Activated T-cell treated with anti-CD3 and anti-CD28 coated beads, Interleukin-2, amount 50 U/mL, for 1 hour (primary cell): ENCODE results near the gene IGFL4.
"Not testable (repeated sequence)": the region's sequence is repeated elsewhere in the genome, so short reads cannot be mapped to it uniquely, and the experiment has no call there.

Experiments used
- DNase-seq: peaks from one replicate; pipeline ENCODE4 v3.0.0-alpha.2; 2020

Gene IGFL4

DNA sequence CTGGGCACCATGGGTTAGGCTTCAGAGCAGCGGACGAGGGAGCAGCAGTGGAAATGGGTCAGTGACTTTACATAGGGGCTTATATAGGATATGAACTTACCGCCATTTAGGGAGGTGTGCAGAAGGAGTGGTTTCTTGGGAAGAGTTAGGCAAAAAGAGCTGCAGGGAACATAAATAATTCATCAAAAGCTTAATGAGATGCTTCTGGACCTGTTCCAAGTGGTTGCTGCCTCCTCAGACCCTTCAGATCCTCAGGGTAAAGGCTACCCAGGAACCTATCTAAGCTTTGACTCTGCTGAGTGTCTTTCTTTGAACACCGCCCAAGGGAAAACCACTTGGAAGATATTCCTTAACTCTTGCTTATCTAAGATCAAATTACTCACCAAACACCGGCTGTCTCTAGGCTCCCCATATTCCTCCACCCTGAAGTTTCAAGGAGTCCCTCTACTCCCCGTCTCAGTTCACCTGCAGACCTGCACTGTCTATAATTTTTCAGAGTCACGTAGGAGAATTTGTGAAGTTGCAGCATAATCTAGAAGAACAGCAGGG lies at the start of gene IGFL4:
TSS of gene IGFL4 (minus strand) at position 51 of the 549 bp plus-strand sequence. CDS start at position 11, 40 bp downstream.
- DNase-seq, result no peak

DNA sequence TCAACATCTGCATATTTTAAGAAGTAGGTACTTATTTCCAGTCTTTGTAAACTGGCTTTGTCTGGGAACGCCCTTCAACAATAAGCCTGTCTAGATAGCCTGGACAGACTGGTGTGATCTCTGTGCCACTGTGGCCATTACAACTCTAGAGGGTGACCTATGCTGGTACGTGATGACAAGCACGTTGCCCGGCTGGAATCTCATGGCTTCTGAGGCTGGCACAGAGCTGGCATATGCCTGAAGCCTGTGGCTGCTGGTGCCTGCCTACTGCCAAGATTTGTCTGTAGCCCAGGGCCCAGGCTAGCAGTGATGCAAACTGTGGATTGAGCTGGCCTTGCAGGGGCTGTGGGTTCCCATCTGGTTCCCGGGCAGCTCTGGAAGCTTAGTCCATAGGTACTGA lies 49.6 kb upstream of the IGFL4 start:
- DNase-seq, result no peak

- no peak for DNase-seq
Observed at GRCh38 chr19:46089432-46089831, 48.6 kb upstream of the IGFL4 start.

GRCh38 chr19:46088101-46088500 lies 47.3 kb upstream of the IGFL4 start:
- no peak for DNase-seq

- no peak for DNase-seq
Observed at GRCh38 chr19:46085888-46086287, 45.1 kb upstream of the IGFL4 start.

- no peak for DNase-seq
Observed at GRCh38 chr19:46082728-46083050, 41.9 kb upstream of the IGFL4 start.

GRCh38 chr19:46081928-46082727 lies 41.3 kb upstream of the IGFL4 start:
- DNase-seq, result no peak

DNA sequence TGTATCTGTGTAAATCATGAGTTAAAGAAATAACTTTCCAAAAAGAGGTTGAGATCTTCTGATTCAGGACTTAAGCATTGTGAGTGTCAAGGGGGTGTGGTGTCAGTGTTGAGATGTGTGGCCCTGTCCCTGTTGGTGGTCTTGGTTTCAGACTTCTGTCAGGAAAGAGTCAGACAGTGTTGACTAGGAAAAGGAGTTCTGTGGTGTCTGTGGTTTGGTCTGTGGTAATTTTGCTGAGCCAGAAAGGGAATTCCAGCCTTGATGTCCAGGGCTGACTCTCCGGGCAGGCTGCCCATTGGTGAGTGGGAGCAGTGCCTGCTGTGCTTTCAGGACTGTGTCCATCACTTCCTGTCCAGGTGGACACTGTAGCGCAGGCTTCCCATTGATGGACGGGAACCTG lies 39.8 kb upstream of the IGFL4 start:
- no peak for DNase-seq

- DNase-seq, result no peak
Observed at GRCh38 chr19:46079576-46079975, 38.8 kb upstream of the IGFL4 start.

DNA sequence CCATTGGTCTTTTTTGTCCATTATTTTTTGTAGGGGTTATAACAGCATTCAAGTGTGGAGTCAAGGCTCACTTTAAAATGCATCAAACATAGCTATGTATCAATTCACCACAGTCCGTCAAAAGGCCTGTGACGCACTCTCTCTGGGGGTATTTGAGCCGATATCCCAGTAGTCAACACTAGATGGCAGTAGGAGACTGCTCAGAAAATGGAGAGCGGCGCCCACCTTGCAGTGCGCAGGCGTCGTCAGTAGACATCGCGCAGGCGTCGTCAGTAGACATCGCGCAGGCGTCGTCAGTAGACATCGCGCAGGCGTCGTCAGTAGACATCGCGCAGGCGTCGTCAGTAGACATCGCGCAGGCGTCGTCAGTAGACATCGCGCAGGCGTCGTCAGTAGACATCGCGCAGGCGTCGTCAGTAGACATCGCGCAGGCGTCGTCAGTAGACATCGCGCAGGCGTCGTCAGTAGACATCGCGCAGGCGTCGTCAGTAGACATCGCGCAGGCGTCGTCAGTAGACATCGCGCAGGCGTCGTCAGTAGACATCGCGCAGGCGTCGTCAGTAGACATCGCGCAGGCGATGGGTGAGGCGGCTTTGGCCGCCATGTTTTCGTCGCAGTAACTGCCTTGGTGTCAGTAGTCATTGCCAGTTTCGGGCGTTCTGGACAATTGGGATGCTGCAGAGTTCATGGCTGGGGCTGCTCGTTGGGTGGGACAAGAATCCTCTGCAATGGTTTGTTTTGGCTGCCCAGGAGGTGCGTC lies 38.0 kb upstream of the IGFL4 start:
- DNase-seq, result not testable (repeated sequence)

- DNase-seq, result no peak
Observed at GRCh38 chr19:46077815-46078167, 37.0 kb upstream of the IGFL4 start.

DNA sequence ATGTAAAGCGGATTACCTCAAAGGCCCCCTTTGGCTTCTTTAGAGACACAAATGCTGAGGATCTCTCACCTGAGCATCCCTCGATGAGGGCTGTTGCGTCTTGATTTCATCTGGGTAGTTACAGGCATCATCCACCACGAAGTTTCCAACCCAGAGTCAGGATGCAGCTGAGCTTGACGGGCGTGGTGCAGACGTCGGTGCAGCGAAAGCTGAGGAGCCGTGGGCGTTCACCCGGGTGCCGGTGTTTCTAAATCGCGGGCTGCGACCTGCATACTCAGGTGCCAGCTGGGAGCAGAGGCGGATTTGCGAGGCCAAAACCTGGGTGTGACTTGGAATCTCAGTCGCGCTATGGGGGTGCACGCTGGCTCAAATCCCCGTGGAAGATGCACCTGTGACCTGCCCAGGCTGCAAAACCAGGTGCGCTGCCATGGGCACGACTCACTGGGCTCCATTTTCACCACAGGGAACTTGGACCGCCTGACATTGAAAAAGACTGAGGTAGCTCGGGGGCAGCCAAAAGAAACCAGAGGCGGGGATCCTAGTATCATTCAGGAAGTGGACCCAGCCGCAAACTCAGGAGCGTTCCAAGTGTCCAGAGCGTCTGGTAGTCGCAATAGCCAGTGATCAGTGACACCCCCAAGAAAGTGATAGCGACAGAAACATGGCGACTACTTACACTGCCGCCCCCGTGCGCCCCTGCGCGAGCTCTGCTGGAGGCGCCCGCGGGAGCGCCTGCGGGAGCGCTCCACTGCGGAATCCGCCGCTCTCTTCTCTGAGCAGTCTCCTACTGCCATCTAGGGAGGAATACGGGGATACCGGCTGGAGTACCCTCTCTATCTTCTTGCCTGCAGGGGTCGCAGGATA lies 36.4 kb upstream of the IGFL4 start:
- no peak for DNase-seq

- no peak for DNase-seq
Observed at GRCh38 chr19:46076031-46076880, 35.5 kb upstream of the IGFL4 start.

GRCh38 chr19:46073268-46073922 lies 32.6 kb upstream of the IGFL4 start:
- no peak for DNase-seq

- DNase-seq, result no peak
Observed at GRCh38 chr19:46069806-46070341, 29.1 kb upstream of the IGFL4 start.

DNA sequence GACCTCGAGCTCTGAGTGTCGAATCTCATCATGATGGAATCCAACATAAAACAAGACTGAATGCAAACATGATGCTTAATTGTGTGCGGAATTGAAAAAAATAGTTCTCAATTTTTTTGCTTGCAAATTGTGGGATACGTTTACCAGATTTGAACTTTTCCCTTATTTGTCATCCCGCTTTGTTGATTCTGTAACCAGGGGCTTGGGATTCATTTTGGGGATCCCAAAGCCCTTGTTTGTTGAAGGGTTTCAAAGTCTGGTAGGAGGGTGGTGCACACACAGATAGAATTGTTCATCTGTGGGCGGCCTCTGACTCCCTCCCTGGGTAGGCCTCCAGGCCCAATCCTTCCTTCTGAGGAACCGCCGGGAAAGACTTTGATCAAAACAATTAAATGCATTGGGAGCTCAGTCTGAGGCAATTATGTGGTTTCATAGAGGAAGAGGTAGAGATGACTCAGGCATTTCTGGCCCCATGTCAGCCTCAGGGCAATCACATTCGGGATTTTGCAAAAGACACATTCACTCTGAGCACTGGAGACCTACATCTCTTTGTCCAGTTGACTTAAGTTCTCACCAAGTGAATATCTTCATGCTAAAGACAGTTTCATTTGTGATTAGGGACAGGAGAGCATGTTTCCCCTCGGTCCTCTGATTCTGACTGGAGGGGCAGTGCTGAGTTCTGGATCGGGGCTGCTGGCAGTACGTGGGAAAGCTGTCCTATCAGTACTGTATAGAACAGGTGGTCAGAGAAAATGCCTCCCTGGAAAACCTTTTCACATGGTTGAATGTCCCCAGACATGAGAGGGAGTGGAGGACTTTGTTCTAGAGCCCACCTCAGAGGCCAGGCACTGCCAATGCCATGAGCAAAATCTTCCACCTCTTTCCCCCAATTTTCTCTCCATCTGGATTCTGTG lies 27.8 kb upstream of the IGFL4 start:
- DNase-seq, result no peak

DNA sequence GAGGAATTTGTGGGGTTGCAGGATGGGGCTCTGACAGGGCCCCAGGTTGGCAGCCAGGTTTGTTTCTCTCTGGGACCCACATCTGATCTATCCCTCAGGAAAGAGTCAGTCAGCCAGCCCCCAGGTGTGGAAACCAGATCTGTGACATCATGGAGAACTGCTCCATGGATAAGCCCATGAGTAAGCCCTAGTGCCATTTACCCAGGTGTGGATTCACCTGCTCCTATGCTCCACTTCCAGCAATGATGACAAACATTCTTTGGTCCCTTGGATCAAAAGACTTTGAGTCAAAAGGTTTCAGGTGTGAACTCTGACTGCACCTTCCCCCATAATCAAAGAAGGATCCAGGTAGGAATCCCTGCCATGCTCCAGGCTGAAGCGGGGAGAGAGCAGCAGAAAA lies 26.9 kb upstream of the IGFL4 start:
- DNase-seq, result no peak

- DNase-seq, result no peak
Observed at GRCh38 chr19:46066471-46066870, 25.7 kb upstream of the IGFL4 start.

- DNase-seq, result no peak
Observed at GRCh38 chr19:46065486-46066071, 24.8 kb upstream of the IGFL4 start.

- DNase-seq, result no peak
Observed at GRCh38 chr19:46063201-46063600, 22.4 kb upstream of the IGFL4 start.
